ENCODE data around the gene SOX21.

The SOX21 gene

GRCh38 chr13:94679614-94680013 is 32.7 kb downstream of the SOX21 start:
- DNase-seq (ENCODE audit: low read depth in 2 of 2, low spot score in 1 of 2): no peak

GRCh38 chr13:94678845-94679244 is 33.5 kb downstream of the SOX21 start:
- no peak for DNase-seq (ENCODE audit: low read depth in 2 of 2, low spot score in 1 of 2)

- no peak for DNase-seq (ENCODE audit: low read depth in 2 of 2, low spot score in 1 of 2)
These were observed 34.5 kb downstream of the SOX21 start for GRCh38 chr13:94677799-94678198.

- peak in 1 of 2 donors; percentile 2 for DNase-seq (ENCODE audit: low read depth in 2 of 2, low spot score in 1 of 2)
These were observed 37.6 kb downstream of the SOX21 start for GRCh38 chr13:94674609-94675348.

GRCh38 chr13:94673851-94674250 is 38.5 kb downstream of the SOX21 start:
- DNase-seq (ENCODE audit: low read depth in 2 of 2, low spot score in 1 of 2): no peak

- no peak for DNase-seq (ENCODE audit: low read depth in 2 of 2, low spot score in 1 of 2)
These were observed 39.9 kb downstream of the SOX21 start for GRCh38 chr13:94672400-94672799.

GRCh38 chr13:94667190-94667589 is 45.2 kb downstream of the SOX21 start:
- no peak for DNase-seq (ENCODE audit: low read depth in 2 of 2, low spot score in 1 of 2)

GRCh38 chr13:94666065-94666464 is 46.3 kb downstream of the SOX21 start:
- DNase-seq (ENCODE audit: low read depth in 2 of 2, low spot score in 1 of 2): no peak

GRCh38 chr13:94664889-94665288 is 47.5 kb downstream of the SOX21 start:
- no peak for DNase-seq (ENCODE audit: low read depth in 2 of 2, low spot score in 1 of 2)

- no peak for DNase-seq (ENCODE audit: low read depth in 2 of 2, low spot score in 1 of 2)
These were observed 49.9 kb downstream of the SOX21 start for GRCh38 chr13:94662274-94662945.

GRCh38 chr13:94661406-94661805 is 50.9 kb downstream of the SOX21 start:
- DNase-seq (ENCODE audit: low read depth in 2 of 2, low spot score in 1 of 2): no peak

GRCh38 chr13:94660695-94661326 is 51.5 kb downstream of the SOX21 start:
- no peak for DNase-seq (ENCODE audit: low read depth in 2 of 2, low spot score in 1 of 2)

Measured in stimulated activated CD8-positive, alpha-beta memory T cell treated with anti-CD3 and anti-CD28 coated beads, Interleukin-4, amount 100 ng/mL, for 4 hours (primary cell).